DOHH2 (cell line): ENCODE data around the gene CARHSP1.

ENCODE experiments used
- EZH2phosphoT487 ChIP-seq: fragments of 200-600 bp; sonication (generic); IDR thresholded peaks from 2 replicates; pipeline ENCODE4 v1.6.1; 2017; ENCODE audit warnings: borderline replicate concordance, mild to moderate bottlenecking, antibody characterized with exemption, low read length, moderate library complexity, mixed read lengths
- TF ChIP-seq, protein P1 (sequence below): fragments of 200-600 bp; sonication (generic); IDR thresholded peaks from one replicate; pipeline ENCODE4 v1.5.1; 2014; ENCODE audit warnings: antibody characterized with exemption, mild to moderate bottlenecking, low read depth, low read length; ENCODE audit not compliant: poor library complexity, severe bottlenecking

DNA sequence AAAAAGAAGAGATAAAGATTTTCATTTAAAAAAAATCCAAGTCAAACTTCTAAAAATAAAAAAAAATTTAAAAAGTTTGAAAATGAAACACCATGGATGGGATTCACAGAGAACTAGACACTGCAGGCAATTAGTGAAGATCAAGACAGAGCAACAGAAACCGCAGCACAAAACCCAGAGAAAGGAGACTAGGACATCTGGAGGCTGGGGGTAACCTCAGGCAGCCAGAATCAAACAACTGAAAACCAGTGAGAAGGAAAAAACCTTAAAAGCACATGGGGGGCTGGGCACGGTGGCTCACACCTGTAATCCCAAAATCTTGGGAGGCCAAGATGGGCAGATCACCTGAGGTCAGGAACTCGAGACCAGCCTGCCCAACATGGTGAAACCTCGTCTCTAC is 44.0 kb upstream of the CARHSP1 start:
- TF ChIP-seq, protein P1, sequence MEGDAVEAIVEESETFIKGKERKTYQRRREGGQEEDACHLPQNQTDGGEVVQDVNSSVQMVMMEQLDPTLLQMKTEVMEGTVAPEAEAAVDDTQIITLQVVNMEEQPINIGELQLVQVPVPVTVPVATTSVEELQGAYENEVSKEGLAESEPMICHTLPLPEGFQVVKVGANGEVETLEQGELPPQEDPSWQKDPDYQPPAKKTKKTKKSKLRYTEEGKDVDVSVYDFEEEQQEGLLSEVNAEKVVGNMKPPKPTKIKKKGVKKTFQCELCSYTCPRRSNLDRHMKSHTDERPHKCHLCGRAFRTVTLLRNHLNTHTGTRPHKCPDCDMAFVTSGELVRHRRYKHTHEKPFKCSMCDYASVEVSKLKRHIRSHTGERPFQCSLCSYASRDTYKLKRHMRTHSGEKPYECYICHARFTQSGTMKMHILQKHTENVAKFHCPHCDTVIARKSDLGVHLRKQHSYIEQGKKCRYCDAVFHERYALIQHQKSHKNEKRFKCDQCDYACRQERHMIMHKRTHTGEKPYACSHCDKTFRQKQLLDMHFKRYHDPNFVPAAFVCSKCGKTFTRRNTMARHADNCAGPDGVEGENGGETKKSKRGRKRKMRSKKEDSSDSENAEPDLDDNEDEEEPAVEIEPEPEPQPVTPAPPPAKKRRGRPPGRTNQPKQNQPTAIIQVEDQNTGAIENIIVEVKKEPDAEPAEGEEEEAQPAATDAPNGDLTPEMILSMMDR, result no peak
- no peak for TF ChIP-seq EZH2phosphoT487
